Stimulated activated CD4-positive, alpha-beta T cell treated with anti-CD3 and anti-CD28 coated beads, Interleukin-4, amount 100 ng/mL, for 4 hours (primary cell): ENCODE measurements around the gene RRP12.
"Not testable (repeated sequence)": the region's sequence is repeated elsewhere in the genome, so short reads cannot be mapped to it uniquely, and the experiment has no call there.

Source experiments
- DNase-seq, 2 experiments: peaks; one replicate each; pipeline ENCODE4 v3.0.0-alpha.2; 2020

The RRP12 gene, protein sequence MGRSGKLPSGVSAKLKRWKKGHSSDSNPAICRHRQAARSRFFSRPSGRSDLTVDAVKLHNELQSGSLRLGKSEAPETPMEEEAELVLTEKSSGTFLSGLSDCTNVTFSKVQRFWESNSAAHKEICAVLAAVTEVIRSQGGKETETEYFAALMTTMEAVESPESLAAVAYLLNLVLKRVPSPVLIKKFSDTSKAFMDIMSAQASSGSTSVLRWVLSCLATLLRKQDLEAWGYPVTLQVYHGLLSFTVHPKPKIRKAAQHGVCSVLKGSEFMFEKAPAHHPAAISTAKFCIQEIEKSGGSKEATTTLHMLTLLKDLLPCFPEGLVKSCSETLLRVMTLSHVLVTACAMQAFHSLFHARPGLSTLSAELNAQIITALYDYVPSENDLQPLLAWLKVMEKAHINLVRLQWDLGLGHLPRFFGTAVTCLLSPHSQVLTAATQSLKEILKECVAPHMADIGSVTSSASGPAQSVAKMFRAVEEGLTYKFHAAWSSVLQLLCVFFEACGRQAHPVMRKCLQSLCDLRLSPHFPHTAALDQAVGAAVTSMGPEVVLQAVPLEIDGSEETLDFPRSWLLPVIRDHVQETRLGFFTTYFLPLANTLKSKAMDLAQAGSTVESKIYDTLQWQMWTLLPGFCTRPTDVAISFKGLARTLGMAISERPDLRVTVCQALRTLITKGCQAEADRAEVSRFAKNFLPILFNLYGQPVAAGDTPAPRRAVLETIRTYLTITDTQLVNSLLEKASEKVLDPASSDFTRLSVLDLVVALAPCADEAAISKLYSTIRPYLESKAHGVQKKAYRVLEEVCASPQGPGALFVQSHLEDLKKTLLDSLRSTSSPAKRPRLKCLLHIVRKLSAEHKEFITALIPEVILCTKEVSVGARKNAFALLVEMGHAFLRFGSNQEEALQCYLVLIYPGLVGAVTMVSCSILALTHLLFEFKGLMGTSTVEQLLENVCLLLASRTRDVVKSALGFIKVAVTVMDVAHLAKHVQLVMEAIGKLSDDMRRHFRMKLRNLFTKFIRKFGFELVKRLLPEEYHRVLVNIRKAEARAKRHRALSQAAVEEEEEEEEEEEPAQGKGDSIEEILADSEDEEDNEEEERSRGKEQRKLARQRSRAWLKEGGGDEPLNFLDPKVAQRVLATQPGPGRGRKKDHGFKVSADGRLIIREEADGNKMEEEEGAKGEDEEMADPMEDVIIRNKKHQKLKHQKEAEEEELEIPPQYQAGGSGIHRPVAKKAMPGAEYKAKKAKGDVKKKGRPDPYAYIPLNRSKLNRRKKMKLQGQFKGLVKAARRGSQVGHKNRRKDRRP (N-terminal part only)

DNA sequence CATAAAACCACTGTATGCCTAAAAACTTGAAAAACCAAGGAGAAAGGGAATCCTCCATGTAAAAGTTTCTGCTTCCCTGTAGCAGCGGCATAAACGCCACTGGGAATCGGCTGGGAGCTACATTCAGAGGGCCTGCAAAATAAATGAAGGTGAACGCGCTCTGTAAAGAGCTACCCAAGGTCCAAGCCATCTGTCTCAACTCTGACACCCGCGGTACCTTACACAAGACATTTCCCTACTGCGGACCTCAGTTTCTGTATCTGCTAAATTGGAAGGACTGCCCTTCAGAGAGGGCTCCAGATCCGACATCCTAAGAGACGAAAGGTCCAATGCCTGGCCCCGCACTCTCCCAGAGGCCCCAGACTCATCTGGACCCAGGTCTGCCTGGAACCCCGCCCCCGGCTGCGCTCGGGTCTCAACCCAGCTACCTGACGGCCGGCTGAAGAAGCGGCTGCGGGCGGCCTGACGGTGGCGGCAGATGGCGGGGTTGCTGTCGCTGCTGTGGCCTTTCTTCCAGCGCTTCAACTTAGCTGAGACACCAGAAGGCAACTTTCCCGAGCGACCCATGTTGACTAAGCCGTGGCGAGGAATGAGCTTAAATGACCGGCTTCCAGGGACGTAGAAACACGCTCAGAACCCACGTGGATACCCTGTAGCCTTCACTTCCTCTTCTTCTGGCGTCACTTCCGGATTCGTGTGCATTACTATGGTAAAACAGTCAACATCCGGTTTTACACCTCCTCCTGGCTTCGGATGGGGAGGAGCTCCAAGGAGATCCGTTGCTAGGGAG lies at the start of gene RRP12:
Gene RRP12, minus strand, starts transcription at position 676 of the 790 bp plus-strand sequence. Its CDS starts 109 bp downstream, at position 567.
- DNase-seq, result peak; percentile 59 to 87

DNA sequence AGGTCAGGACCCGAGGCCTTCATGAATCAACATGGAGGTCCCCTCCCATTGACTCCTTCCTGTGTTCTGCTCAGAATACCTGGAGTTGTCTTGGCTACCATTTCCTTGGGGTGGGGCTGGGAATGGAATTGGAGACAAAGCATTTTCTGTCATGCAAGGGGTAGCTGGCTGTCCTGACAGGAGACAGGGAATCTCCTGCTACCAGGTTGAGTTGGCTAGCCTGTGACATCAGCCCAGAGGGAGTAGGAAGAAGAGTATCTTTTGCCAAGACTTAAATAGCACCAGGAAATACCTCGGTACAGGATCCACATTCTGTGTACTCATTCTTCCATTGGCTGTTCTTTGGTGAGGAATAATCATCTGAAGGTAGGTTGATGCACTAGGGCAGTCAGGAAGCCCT lies 49.7 kb upstream of the RRP12 start:
- DNase-seq, result no peak

DNA sequence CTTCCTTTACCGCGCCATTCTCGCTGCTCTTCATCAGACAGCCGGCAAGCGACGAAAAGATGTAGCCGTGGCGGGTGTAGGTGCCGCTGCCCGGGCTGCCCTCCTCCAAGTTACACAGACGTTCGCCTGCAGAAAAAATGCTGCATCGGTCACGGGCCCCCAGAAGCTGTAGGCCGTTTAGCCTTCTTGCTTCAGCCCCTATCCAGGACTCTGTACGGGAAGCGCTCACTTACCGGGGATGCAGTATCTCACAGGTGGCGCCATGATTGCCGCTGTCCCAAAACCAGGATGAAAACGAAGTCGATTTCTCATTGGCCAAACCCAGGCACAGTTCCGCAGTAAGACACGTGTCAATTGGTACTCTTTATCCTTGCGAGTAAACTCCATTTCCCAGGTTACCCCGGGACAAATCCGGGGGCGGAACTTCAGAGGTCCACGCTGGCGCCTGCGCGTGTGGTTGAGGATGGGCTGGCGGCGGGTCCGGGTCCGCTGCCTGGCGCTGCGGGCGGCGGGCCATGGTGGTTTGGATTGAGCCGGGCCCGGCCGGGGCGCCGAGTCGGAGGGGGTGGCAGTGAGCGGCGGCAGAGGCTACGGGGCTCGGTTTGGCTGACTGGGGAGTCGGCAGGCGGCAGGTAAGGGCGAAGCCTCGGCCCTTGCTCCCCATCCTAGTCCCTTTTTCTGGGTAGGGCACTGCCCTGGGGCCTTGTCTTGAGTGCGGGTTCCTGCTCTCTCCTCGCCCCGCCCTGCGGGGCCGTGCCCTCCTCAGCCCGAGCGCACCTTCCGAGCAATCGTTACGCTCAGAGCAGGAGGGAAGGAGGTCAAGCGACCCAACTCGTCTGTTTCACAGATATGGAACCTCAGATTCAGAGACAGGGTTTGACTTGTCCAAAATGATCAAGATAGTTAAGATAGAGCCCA lies 44.8 kb upstream of the RRP12 start, which contains the start of the genes EXOSC1 and ZDHHC16:
Gene EXOSC1, minus strand, starts transcription at position 285 of the 918 bp plus-strand sequence. Its CDS starts 21 bp downstream, at position 264.
Gene ZDHHC16, plus strand, starts transcription at position 454 of the 918 bp plus-strand sequence. CDS start 5,501 bp downstream, outside the sequence.
- DNase-seq, result peak; percentile 85 to 93

DNA sequence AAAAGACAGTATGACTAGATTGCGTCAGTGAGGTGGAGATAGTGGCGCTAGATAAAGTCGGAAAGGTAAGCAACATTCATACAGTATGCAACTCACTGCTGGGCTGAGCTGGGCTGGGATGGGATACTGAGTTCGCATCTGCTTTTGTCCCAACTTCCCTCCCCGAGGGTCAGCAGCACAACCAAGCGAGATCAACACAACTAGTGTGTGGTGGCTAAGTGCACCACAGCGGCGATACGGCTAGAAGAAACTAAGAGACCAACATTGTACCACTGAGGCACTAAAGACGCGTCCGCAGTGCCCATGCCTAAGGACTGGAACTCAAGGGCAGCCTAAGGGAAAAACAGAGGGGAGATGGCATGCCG lies 44.2 kb upstream of the RRP12 start:
- no peak for DNase-seq

DNA sequence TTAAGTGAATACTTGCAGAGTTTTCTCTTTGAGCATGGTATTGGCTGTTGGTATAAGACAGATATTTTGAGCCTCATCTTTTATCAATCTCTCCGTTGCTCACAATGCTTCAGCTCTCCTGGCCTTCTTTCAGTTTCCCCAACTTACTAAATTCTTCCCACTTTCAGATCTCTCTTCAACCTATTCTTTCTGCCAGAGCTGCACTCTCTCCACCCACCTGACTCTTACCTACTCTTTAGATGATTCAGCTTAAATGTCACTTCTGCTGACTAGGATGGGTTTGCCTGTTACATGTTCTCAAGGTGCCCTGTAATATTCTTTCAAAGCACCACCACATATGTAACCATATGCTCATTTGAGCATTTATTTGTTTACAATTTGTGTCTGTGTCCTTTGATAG lies 43.1 kb upstream of the RRP12 start:
- no peak for DNase-seq

DNA sequence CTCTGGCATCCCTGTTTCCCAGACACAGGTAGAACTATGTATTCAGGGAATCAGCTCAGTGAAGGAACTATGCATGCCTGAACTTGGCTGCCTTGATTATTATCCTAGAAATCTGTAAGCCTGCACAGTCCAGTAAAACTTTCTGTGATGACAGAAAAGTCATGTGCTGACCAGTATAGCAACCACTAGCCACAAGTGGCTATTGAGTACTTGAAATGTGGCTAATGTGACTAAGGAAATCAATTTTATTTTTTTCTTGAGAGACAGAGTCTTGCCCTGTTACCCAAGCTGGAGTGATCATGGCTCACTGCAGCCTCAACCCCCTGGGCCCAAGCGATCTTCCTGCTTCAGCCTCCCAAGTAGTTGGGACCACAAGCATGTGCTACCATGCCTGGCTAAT lies 41.1 kb upstream of the RRP12 start:
- DNase-seq, result no peak

DNA sequence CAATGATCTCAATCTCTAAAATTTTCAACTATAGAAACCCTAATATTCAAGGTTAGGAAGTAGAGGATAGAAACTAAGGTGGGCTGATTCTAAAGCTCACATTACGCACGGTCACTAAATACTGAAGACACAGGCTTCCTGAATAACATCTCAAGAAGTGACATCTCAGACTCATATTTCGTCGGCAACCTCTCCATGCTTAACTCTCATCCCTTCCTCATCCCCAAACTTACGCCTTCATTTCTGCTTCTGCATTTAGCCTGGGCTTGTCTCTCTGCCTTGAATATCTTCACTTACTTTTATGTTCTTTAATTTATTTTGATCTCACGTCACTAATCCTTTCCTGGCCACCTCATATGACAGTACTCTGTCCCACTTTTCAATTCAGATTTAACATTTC lies 34.1 kb upstream of the RRP12 start:
- DNase-seq, result no peak

DNA sequence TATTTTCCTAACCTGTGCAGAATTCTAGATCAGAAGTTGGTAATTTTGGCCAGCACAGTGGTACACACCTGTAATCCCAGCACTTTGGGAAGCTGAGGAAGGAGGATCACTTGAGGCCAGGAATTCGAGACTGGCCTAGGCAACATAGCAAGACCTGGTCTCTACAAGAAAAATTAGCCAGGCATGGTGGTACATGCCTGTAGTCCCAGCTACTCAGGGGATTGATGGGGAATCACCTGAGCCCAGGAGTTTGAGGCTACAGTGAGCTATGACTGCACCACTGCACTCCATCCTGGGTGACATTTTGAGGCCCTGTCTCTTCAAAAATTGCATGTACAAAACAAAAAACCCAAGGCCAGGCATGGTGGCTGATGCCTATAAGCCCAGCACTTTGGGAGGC lies 33.4 kb upstream of the RRP12 start:
- no peak for DNase-seq

DNA sequence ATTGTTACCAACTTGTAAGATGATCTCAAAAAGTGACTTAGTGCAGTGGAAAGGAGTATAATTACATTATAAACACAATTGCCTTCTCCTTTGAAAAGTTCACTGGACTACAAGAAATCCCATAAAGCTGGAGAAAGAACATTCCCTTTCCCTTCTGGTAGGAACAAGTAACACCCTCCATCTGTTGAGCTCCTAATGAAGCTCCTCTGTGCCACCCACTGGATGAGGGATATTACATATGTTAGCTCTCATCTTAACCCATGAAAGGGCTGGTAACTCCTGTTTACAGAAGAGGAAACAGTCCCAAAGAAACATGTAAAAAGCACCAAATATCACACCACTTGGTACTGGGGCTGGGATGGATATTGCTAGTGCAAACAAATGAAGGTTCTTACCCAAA lies 32.9 kb upstream of the RRP12 start:
- DNase-seq, result no peak

DNA sequence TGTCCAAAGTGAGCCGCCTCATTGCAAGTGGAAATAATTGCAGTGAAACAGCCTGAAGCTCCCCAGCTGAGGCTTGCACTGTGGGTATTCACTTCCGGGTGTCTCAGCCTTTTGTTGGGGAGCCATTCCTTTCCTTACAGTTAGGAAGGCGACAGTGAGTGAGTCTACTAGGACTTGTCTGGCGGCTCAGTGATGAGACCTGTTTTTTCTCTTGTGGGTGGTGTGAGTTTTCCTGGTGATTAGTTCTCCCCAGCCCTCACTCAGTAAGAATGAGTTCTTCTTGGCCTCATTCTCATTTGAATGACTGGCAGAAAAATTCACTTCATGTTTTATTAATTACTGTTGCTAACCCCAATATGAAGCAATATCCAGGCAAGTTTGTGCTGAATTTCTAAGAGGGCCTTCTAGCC lies 27.4 kb upstream of the RRP12 start:
- DNase-seq, result peak in 1 of 2 experiments; percentile 62

DNA sequence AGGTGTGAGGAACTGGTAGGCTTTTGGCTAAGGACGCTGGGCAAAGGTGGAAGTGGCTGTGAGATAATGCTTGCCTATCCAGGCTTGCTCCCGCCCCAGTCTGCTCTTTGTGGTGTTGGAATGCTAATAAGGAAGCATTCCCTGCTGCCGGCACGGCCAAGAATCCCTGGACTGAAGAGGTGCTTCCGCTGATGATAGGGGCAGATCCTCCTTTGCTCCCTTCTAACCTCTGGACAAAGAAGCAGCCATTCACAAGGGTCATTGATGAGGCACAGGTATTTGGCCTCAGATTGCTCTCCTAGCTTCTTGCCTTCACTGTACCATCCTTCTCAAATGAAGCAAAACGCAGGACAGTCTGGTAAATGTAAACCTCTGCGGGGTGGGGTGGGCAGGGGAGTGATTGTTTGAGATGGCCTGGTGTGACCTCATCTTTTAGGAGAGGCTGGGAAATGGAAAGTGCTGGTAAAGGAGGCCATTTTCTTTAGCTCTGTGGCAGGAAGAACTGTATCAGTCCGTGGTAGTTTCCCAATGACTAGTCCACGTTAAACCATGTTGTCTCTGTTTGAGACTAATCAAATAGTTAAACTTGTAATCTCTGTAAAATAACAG lies 26.5 kb upstream of the RRP12 start:
- DNase-seq, result peak in 1 of 2 experiments; percentile 42

DNA sequence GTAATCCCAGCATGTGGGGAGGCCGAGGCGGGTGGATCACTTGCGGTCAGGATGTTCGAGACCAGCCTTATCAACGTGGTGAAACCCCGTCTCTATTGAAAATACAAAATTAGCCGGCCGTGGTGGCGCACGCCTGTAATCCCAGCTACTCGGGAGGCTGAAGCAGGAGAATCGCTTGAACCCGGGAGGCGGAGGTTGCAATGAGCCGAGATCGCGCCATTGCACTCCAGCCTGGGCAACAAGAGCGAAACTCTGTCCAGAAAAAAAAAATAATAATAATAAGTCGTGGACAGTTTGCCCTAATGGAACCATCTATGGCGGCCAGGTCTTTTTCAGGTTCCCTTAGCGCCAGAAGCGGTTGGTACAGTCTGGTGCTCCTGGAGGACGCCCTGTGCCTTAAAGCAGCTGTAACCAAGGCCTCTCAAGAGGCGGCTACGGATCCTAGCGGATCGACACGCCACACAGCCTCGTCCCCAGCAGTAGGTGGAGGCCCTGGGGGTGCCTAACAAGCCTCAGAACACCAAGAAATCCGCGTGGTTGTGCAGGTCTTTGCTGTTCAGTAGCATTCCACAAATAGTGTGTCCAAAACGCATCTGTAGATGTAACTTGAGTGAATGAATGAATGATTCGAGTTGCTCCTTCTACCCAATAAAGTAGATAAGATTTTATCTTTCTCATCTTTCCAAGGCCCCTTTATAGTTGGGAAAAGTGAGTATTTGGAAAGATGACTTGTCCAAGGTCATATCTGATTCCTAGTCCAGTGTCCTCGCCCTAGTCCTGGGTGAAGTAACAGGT lies 25.8 kb upstream of the RRP12 start:
- no peak for DNase-seq

DNA sequence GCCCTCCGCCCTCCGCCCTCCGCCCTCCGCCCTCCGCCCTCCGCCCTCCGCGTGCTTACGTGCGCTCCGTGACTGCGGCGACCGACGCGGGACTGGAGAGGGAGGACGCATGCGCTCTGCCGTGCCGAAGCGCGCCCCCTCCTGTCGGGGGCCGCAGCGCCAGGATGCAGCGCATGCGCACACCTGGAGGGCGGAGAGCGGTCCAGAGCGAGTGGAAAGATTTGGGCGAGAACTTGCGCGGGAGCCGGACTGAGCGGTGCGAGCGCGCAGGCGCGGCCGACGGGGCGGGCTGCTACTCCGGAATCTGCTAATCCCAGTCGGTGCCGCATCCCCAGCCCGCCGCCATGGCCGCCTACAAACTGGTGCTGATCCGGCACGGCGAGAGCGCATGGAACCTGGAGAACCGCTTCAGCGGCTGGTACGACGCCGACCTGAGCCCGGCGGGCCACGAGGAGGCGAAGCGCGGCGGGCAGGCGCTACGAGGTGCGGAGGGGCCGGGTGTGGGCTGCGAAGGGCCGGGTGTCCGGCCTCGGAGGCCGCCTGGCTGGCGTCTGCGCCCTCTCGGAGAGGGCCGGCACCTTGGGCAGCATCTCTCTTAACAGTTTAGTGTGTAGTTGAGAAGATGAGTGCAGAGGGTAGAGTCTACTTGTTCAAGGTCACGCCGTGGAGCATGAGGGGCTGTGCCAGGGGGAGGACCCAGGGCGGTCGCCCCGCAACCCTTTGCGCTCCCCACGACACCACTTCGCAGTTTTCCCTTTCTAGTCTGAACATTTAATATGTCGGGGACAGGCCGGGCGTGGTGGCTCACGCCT lies 25.0 kb upstream of the RRP12 start, which contains the start of gene PGAM1:
Gene PGAM1, plus strand, starts transcription at position 228 of the 812 bp plus-strand sequence. Its CDS starts 117 bp downstream, at position 345.
- peak; percentile 95 for DNase-seq

DNA sequence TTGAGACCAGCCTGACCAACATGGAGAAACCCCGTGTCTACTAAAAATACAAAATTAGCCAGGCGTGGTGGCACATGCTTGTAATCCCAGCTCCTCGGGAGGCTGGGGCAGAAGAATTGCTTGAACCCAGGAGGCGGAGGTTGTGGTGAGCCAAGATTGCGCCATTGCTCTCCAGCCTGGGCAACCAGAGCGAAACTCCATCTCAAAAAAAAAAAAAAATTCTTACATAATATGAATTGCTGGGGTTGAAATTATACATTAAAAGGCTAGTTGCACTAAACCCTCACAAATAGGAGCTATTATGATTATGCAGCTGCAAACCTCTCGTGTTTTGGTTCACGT lies 22.6 kb upstream of the RRP12 start:
- not testable (repeated sequence) for DNase-seq

DNA sequence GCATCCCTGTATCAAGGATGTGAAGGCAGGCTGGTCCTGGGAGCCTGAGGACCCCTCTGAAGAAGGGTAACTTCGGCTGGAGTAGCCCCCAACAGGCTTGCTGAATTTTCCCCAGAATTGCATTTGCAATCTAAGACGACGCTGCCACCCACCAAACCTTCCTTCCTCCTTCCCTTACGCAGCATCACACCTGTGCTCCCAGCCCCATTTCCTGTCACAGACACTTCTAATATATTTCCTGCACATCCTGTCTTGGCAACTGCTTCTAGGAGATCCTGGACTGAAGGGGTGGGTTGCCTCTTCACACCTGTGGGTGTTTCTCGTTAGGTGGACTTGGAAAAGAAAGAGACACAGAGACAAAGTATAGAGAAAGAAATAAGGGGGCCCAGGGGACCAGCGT lies 15.4 kb upstream of the RRP12 start:
- no peak for DNase-seq

DNA sequence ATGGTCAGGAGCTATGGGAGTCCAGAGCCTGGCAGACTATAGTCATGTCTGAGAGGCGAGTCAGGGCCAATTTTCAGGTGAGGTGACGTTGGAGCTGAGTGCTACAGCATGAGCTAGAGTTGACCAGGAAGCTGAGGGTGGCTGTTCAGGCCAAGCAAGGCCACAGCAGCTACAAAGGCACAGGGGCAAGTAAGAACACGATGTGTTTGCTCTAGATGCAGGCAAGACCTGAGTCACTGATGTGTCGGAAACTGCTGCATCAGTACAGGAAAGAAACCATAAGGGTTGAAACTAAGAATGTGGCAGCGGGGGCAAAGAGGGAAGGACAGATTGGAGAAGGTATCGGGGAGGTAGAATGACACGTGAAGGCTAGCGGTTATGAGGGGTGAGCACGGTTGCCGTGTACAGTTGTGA lies 11.8 kb upstream of the RRP12 start:
- peak; percentile 43 to 45 for DNase-seq

DNA sequence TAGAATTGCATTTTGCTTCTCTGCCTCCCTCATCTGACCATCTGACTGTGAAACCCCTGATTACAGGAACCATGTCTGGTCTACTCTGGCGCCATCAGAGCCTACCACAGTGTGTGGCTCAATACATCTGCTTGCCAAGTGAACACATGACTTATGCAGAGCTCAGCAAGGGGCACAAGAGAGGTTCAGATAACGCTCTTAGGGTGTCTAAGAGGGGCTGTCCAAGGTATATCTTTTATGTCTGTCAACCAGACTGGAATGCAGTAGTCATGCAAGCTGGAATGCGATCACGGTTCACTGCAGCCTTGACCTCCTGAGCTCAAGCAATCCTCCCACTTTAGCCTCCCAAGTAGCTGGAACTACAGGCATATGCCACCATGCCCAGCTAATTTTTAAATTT lies 10.3 kb upstream of the RRP12 start:
- no peak for DNase-seq

DNA sequence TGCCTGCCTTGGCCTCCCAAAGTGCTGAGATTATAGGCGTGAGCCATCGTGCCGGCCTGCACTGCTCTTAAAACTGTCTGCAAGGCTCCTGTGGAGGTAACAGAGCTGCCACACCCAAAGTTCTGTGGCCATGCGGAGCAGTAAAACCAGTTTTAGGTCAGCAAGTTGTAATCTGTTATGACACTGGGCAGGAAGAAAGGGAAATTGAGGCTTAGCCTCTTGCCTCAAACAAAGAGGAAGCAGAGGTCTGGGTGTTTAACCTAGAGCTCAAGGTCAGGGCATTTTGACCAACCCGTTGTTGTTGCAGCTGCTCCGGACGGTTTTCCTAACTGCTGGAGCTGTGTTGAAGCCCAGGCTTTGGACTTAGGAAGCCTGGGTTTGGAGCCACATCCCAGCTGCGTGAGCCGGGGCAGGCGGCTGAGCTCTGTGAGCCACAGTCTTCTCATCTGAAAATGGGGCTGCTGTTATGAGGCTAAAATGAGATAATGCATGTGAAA lies 7.4 kb upstream of the RRP12 start:
- DNase-seq, result no peak

DNA sequence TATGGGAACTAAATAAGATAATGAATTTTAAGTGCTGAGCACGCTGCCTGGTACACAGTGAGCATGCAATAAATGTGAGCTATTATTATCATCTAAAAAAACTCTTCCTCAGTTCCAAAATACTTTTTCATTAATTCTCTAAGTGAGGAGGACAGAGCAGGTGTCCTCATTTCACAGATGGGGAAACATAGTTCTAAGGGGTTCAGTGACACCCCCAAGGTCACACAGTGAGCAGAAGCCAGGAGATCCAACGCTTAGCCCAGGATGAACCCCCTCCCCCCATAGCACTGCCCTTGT lies 6.8 kb upstream of the RRP12 start:
- DNase-seq, result no peak
